Measurements from ENCODE around the gene CIB2.

- TF ChIP-seq EP300 (IDR thresholded peaks at IDR 0.05) = no peak
- TF ChIP-seq CTCF (IDR thresholded peaks at IDR 0.05) = no peak
- TF ChIP-seq, protein P1, sequence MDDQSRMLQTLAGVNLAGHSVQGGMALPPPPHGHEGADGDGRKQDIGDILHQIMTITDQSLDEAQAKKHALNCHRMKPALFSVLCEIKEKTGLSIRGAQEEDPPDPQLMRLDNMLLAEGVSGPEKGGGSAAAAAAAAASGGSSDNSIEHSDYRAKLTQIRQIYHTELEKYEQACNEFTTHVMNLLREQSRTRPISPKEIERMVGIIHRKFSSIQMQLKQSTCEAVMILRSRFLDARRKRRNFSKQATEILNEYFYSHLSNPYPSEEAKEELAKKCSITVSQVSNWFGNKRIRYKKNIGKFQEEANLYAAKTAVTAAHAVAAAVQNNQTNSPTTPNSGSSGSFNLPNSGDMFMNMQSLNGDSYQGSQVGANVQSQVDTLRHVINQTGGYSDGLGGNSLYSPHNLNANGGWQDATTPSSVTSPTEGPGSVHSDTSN (IDR thresholded peaks at IDR 0.05) = no peak
These were observed 11.1 kb upstream of the CIB2 start for GRCh38 chr15:78142332-78142731.

Data from A549 (cell line).